HG03196 (cell line): ENCODE data around the gene F11.
"Not testable (repeated sequence)": the region's sequence is repeated elsewhere in the genome, so short reads cannot be mapped to it uniquely, and the experiment has no call there.

Experiments used
- ATAC-seq: cut with Tn5 transposase; IDR thresholded peaks from one replicate; pipeline ENCODE4 v1.9.1; 2021; ENCODE audit not compliant: unreplicated experiment

F11 gene

GRCh38 chr4:186249785-186250754 lies 15.9 kb upstream of the F11 start:
- no peak for ATAC-seq

DNA sequence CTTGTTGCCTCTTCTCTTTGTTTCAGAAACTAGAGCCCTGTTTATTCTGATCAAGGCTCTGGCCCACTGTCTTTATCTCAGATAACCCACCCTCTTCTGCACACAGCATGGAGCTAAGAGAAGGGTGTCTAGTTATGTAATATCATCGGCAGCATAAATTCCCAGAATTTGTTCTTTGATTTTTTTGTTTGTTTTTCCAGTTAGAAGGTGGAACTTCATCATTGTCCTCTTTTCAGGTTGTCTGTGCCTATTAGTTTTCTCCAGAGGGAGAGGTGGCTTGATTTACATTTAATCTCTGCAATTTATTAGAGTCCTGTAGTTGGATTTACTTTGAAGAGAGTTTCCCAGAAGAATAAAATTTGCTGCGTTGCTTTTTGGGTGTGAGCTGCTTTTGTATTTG lies 15.2 kb upstream of the F11 start:
- ATAC-seq: no peak

DNA sequence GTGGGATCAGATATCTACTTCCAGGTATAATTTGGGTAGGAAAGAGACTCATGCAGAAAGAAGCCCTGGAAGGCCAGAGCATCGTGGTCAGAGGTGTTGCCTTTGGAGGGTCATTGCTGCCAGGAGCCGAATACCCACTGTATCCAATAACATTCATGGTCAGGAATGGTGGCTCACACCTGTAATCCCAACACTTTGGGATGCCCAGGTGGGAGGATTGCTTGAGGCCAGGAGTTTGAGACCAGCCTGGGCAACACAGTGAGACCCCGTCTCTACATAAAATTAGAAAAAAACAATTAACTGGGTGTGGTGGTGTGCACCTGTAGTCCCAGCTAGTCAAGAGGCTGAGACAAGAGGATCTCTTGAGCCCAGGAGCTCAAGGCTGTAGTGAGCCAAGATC lies 10.9 kb upstream of the F11 start:
- no peak for ATAC-seq

- no peak for ATAC-seq
Measured at GRCh38 chr4:186258216-186258811, 7.7 kb upstream of the F11 start.

DNA sequence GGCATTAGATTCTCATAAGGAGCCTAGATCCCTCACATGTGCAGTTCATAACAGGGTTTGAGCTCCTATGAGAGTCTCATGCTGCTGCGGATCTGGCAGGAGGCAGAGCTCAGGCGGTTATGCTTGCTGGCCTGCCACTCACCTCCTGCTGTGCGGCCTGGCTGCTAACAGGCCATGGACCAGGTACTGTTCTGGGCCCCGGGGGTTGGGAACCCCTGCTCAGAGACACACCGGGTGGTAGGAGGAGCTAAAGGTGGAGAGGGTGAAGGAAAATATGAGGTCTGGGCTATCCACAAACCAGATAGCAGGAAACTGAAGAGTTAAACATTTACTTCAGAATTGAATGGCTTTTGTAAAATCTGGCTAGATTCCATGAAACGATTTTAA lies 5.9 kb upstream of the F11 start:
- ATAC-seq: no peak

- ATAC-seq: no peak
Measured at GRCh38 chr4:186260504-186261448, 5.2 kb upstream of the F11 start.

DNA sequence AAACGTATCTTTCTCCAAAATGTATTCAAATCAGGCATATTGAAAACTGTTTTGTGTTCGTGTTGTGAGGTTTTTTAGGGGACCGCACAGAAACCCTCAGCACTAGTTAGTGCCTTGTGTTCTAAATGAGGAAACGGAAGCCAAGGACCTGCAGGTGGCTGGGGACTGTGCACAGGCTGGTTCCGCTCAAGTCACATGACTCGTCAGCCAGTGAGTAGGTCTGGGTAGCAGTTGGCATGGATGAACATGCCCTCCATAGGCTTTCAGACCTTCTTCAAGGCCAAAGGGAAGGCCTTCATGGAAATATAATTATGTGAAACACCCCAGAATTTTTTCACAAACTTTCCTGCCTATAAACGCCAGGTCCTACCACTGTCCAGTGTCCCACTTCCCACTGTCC lies 1.3 kb upstream of the F11 start:
- ATAC-seq: no peak

- not testable (repeated sequence) for ATAC-seq
Measured at GRCh38 chr4:186265250-186265649, 739 bp upstream of the F11 start.

DNA sequence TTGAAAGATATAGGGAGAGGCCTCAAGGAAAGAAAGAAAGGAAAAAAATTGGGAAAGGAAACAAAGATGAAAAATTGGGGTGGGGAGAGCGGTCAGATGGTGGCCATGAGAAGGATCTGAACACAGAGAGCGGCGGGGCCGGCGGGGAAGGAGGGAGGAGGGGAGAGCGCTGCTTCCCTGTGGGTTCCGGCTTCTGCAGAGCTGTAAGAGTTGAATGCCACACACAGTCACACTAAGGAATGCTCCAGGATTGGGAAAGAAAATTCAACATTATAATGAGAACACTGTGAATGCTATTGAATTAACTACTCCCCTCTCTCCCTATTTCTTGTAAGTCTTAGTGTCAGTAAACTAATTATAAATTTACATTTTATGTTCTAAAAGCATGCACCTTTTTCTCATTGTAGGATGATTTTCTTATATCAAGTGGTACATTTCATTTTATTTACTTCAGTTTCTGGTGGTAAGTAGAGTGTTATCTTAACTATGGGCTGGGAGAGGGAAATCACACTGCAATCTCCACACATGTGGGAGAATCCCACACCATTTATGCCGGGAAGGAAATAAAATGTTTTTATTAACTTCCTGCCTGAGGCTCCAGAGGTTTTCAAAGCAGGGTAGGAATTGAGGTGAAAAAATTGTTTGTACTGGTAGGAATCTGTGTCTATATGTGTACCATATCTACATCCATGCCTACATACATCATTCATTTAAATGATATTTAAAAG lies 904 bp downstream of the F11 start:
- ATAC-seq: no peak

DNA sequence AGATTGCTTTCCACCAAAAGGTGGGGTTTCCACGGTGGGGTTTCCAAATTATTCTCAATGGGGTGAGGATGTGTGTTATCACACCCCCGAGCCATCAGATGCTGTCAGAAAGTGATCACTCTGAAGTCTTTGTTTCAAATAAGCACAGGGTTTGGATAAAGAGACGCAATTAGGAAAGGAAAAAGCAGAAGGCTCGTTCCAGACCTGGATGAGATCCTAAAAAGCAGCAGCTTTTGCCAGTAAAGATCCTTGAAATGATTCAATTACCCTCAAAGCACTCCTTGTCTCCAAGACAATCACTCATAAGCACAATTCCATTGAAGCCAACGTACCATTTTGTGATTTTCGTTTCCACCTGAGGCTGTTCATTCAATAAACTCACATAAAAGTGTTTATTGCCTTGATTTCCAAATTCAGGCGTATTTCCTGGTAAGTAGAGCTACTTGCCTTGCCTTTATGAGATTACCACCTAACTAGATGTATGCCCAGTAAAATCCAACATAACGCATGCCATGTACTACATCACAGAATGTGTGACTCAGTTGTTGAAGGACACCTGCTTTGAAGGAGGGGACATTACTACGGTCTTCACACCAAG lies 5.2 kb downstream of the F11 start:
- ATAC-seq: no peak

- ATAC-seq: no peak
Measured at GRCh38 chr4:186272699-186273391, 6.9 kb downstream of the F11 start.

- not testable (repeated sequence) for ATAC-seq
Measured at GRCh38 chr4:186273392-186273789, 7.4 kb downstream of the F11 start.

- no peak for ATAC-seq
Measured at GRCh38 chr4:186283311-186283710, 17.3 kb downstream of the F11 start.

GRCh38 chr4:186285147-186285546 lies 19.2 kb downstream of the F11 start:
- ATAC-seq: no peak

- no peak for ATAC-seq
Measured at GRCh38 chr4:186286581-186286980, 20.6 kb downstream of the F11 start.

GRCh38 chr4:186291256-186291890 lies 25.4 kb downstream of the F11 start:
- no peak for ATAC-seq

- no peak for ATAC-seq
Measured at GRCh38 chr4:186294160-186294559, 28.2 kb downstream of the F11 start.

DNA sequence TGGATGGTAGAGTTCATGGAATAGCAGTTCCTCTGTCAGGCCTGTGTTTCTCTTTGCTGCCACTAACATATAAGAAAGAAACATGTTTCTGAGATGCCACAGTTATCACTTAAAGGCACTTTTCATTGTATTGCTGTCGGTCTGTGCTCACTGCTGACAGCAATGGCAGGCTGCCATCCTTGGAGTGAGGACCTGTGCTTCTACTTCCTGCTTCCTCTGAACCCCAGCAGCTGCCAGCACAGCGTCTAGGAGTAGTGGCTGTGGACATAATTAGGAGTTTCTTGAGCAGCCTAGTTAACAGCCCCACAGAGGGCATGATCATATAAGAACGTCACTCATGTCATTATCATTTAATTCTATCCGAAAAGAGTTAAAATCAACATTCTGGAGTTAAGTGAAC lies 30.5 kb downstream of the F11 start:
- ATAC-seq: no peak

DNA sequence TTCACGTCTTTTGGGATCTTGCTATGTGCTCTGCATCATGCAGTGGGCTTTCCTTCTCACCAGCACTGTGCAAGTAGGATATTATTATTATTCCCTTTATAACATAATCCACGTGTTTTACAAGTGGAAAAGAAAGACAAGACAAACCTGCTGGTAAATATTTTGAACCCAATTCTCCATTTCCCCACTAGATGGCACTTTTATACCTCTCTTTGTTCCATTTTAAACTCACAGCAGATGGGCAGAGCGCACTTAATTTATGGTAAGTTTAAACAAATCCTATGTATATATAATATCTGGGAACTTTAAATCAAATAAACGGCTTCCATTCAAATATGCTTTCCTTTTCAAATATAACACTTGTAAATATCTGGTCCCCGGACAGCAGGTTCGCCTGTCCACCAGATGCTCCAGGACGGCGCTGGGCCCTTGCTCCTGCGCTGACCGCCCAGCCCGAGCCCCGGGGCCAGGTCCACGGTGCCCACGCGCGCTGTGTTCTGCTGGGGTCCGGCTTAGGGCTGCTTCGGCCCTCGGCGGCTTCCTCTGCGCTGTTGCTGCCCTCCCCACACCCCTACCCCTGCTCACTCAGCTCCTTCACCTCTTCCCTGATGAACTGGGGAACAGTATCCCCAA lies 31.1 kb downstream of the F11 start:
- no peak for ATAC-seq
